Measurements from ENCODE around the gene SSC5D. TPM values are rescaled to one million over a fixed set of nuclear protein-coding genes. Genes with fewer than 3 reads are reported as not detected.
A peak's percentile ranks its signal among the peaks of the same experiment; 100 is the strongest.

Gene SSC5D
- total RNA-seq, 1 experiment from 2014 or later = 1.5 TPM

- Histone ChIP-seq H3K9ac (ENCODE audit: low read length) (no peak overlapping the region), H3K79me2 (ENCODE audit: insufficient read depth, low read length) (peaks cover 7% of the 10 kb centered on the region; the same call in 1 of the 2 replicates), H3K36me3 (ENCODE audit: control insufficient read depth in 1 of 2, insufficient read depth in 2 of 2, low read length in 2 of 2) (no peaks in the 10 kb centered on the region; a peak in 1 of 4 replicates), H3K4me3 (replicated peaks in 1 of 2; ENCODE audit: low read depth in 1 of 2, low read length in 2 of 2) (no peak overlapping the region), H4K20me1 (ENCODE audit: insufficient read depth) (no peaks in the 10 kb centered on the region), H3K9me2 (ENCODE audit: insufficient read depth) (no peaks in the 10 kb centered on the region), H3K4me2 (ENCODE audit: low read length) (no peak overlapping the region), H3K4me1 (ENCODE audit: control insufficient read depth in 1 of 2, insufficient read depth in 2 of 2, low read length in 2 of 2) (peaks cover 0 to 5% of the 10 kb centered on the region in 2 experiments; a peak in 2 of 4 replicates), H2AFZ (ENCODE audit: low read depth, low read length, poor library complexity, severe bottlenecking) (no peak overlapping the region), H3K27me3 (ENCODE audit: insufficient read depth, low read length) (no peaks in the 10 kb centered on the region), H3K9me3 (ENCODE audit: control insufficient read depth in 1 of 2, insufficient read depth in 1 of 2, low read depth in 1 of 2, low read length in 2 of 2) (no peaks in the 10 kb centered on the region), H3K27ac (ENCODE audit: low read depth, low read length) (no peak overlapping the region)
- ChIA-PET RAD21 (ENCODE audit: low non-redundant PET in 1 of 2, low total read pairs in 2 of 2, uncharacterized antibody in 2 of 2, unreplicated experiment in 2 of 2) (interaction anchor here in 1 of 2 experiments (0.5 kb wide), 1 partner anchor 297 kb away, joined by 3 read pairs; no protein-coding TSS in a partner anchor), CTCF (no interaction called here), POLR2A (no interaction called here)
- BruUV-seq (replicated peaks) = no TSS peak
- intact Hi-C loops (cut with micrococcal nuclease) = no loop called here
- TF ChIP-seq POLR2A (IDR thresholded peaks at IDR 0.05; ENCODE audit: borderline replicate concordance, extremely low read depth, insufficient read depth, insufficient read length) (no peak), EZH2phosphoT487 (IDR thresholded peaks at IDR 0.05; ENCODE audit: borderline replicate concordance) (no peak), CTCF (IDR thresholded peaks at IDR 0.05 in 2 of 3, conservative IDR thresholded peaks at IDR 0.05 in 1 of 3; ENCODE audit: borderline replicate concordance in 1 of 3, insufficient read depth in 1 of 3, low read depth in 2 of 3, low read length in 2 of 3) (peak in 2 of 3 experiments; percentile 85 to 92)
- ATAC-seq = peak; percentile 71
- DNase-seq (ENCODE audit: low read depth, low spot score) = no peak
Observed at GRCh38 chr19:55454787-55455243, 33.4 kb upstream of the SSC5D start.

- intact Hi-C loops (cut with micrococcal nuclease) = no loop called here
- no TSS peak for BruUV-seq (replicated peaks)
- no peak overlapping the region for H3K27ac ChIP-seq (ENCODE audit: low read depth, low read length)
- no peak overlapping the region for H3K4me2 ChIP-seq (ENCODE audit: low read length)
- RAD21 ChIA-PET (ENCODE audit: low non-redundant PET in 1 of 2, low total read pairs in 2 of 2, uncharacterized antibody in 2 of 2, unreplicated experiment in 2 of 2) = no interaction called here
- no peak for ATAC-seq
- CTCF ChIA-PET = no interaction called here
- H3K4me1 ChIP-seq (ENCODE audit: control insufficient read depth in 1 of 2, insufficient read depth in 2 of 2, low read length in 2 of 2) = peaks cover 4 to 9% of the 10 kb centered on the region in 2 experiments
- POLR2A ChIA-PET = no interaction called here
- H3K9me3 ChIP-seq (ENCODE audit: control insufficient read depth in 1 of 2, insufficient read depth in 1 of 2, low read depth in 1 of 2, low read length in 2 of 2) = no peaks in the 10 kb centered on the region
- no peaks in the 10 kb centered on the region for H4K20me1 ChIP-seq (ENCODE audit: insufficient read depth)
- H3K9me2 ChIP-seq (ENCODE audit: insufficient read depth) = no peaks in the 10 kb centered on the region
- H3K4me3 ChIP-seq (replicated peaks in 1 of 2; ENCODE audit: low read depth in 1 of 2, low read length in 2 of 2) = no peak overlapping the region
- H3K36me3 ChIP-seq (ENCODE audit: control insufficient read depth in 1 of 2, insufficient read depth in 2 of 2, low read length in 2 of 2) = no peaks in the 10 kb centered on the region; a peak in 1 of 4 replicates
- no peak overlapping the region for H3K9ac ChIP-seq (ENCODE audit: low read length)
- TF ChIP-seq REST (IDR thresholded peaks at IDR 0.05; ENCODE audit: low read depth) (no peak), EZH2 (IDR thresholded peaks at IDR 0.05) (no peak), TCF7L2 (IDR thresholded peaks at IDR 0.05; ENCODE audit: borderline replicate concordance, extremely low read depth, insufficient read depth, insufficient read length) (no peak), CBX3 (IDR thresholded peaks at IDR 0.05; ENCODE audit: low read depth) (no peak), ELF1 (IDR thresholded peaks at IDR 0.05; ENCODE audit: borderline replicate concordance, low read depth) (no peak)
- H3K79me2 ChIP-seq (ENCODE audit: insufficient read depth, low read length) = peaks cover 10% of the 10 kb centered on the region; the same call in 1 of the 2 replicates
- H2AFZ ChIP-seq (ENCODE audit: low read depth, low read length, poor library complexity, severe bottlenecking) = no peak overlapping the region
- no peak for DNase-seq (ENCODE audit: low read depth, low spot score)
- H3K27me3 ChIP-seq (ENCODE audit: insufficient read depth, low read length) = no peaks in the 10 kb centered on the region
Observed at GRCh38 chr19:55455576-55456235, 32.5 kb upstream of the SSC5D start.
